DOHH2 (cell line): Measurements from ENCODE around the gene ST13.
"Not testable (repeated sequence)": the region's sequence is repeated elsewhere in the genome, so short reads cannot be mapped to it uniquely, and the experiment has no call there.

ENCODE experiments used
- H3F3A ChIP-seq: fragments of 200-600 bp; sonication (generic), shearing (Covaris generic); 2 replicates; pipeline ENCODE4 v1.6.0; 2016; ENCODE audit warnings: antibody characterized with exemption, mild to moderate bottlenecking; ENCODE audit not compliant: control insufficient read depth, insufficient read depth
- H3K27ac ChIP-seq: fragments of 200-600 bp; sonication (generic); 2 replicates; pipeline ENCODE4 v1.5.1; 2014; ENCODE audit warnings: low read depth, mild to moderate bottlenecking, low read length, moderate library complexity
- H3K27me3 ChIP-seq: fragments of 200-600 bp; sonication (generic); 2 replicates; pipeline ENCODE4 v1.6.1; 2014; ENCODE audit warnings: mild to moderate bottlenecking, low read length, mixed read lengths; ENCODE audit not compliant: control insufficient read depth
- H3K36me3 ChIP-seq: fragments of 200-600 bp; sonication (generic); 2 replicates; pipeline ENCODE4 v1.6.1; 2014; ENCODE audit warnings: mild to moderate bottlenecking, low read length, moderate library complexity, mixed read lengths; ENCODE audit not compliant: control insufficient read depth
- H3K4me1 ChIP-seq: fragments of 200-600 bp; sonication (generic); 2 replicates; pipeline ENCODE4 v1.6.1; 2014; ENCODE audit warnings: mild to moderate bottlenecking, low read length, mixed read lengths; ENCODE audit not compliant: control insufficient read depth
- H3K4me2 ChIP-seq: fragments of 200-600 bp; sonication (generic); 2 replicates; pipeline ENCODE4 v1.6.0; 2014; ENCODE audit warnings: mild to moderate bottlenecking, low read length, moderate library complexity
- H3K4me3 ChIP-seq: fragments of 200-600 bp; sonication (generic); 2 replicates; pipeline ENCODE4 v1.5.1; 2014; ENCODE audit warnings: mild to moderate bottlenecking, low read length, mixed read lengths
- H3K79me2 ChIP-seq: fragments of 200-600 bp; sonication (generic); 2 replicates; pipeline ENCODE4 v1.6.1; 2014; ENCODE audit warnings: mild to moderate bottlenecking, low read length, mixed read lengths; ENCODE audit not compliant: control insufficient read depth
- H3K9me2 ChIP-seq: fragments of 200-600 bp; sonication (generic); replicated peaks from 2 replicates; pipeline ENCODE4 v1.6.1; 2014; ENCODE audit warnings: mild to moderate bottlenecking, low read length, mixed read lengths; ENCODE audit not compliant: control insufficient read depth
- H3K9me3 ChIP-seq: fragments of 200-600 bp; sonication (generic); 2 replicates; pipeline ENCODE4 v1.6.1; 2014; ENCODE audit warnings: antibody characterized with exemption, low read length, mixed read lengths; ENCODE audit not compliant: control insufficient read depth, insufficient read depth
- H4K20me1 ChIP-seq: fragments of 200-600 bp; sonication (generic); 2 replicates; pipeline ENCODE4 v1.6.0; 2014; ENCODE audit warnings: low read depth, mild to moderate bottlenecking, antibody characterized with exemption, low read length, moderate library complexity; ENCODE audit not compliant: control insufficient read depth, insufficient read depth
- EZH2phosphoT487 ChIP-seq: fragments of 200-600 bp; sonication (generic); IDR thresholded peaks from 2 replicates; pipeline ENCODE4 v1.6.1; 2017; ENCODE audit warnings: borderline replicate concordance, mild to moderate bottlenecking, antibody characterized with exemption, low read length, moderate library complexity, mixed read lengths
- TF ChIP-seq, protein P1 (sequence below): fragments of 200-600 bp; sonication (generic); IDR thresholded peaks from one replicate; pipeline ENCODE4 v1.5.1; 2014; ENCODE audit warnings: antibody characterized with exemption, mild to moderate bottlenecking, low read depth, low read length; ENCODE audit not compliant: poor library complexity, severe bottlenecking

ST13 gene

GRCh38 chr22:40782521-40782920 lies 73.9 kb downstream of the ST13 start:
- Histone ChIP-seq H4K20me1 (no peaks in the 10 kb centered on the region), H3K9me3 (no peaks in the 10 kb centered on the region), H3K4me1 (no peaks in the 10 kb centered on the region), H3K27ac (no peak overlapping the region), H3K27me3 (no peaks in the 10 kb centered on the region), H3K9me2 (no peaks in the 10 kb centered on the region), H3K36me3 (peaks cover 43% of the 10 kb centered on the region), H3K4me2 (no peak overlapping the region), H3K79me2 (no peaks in the 10 kb centered on the region), H3F3A (no peaks in the 10 kb centered on the region), H3K4me3 (no peak overlapping the region)
- TF ChIP-seq, protein P1, sequence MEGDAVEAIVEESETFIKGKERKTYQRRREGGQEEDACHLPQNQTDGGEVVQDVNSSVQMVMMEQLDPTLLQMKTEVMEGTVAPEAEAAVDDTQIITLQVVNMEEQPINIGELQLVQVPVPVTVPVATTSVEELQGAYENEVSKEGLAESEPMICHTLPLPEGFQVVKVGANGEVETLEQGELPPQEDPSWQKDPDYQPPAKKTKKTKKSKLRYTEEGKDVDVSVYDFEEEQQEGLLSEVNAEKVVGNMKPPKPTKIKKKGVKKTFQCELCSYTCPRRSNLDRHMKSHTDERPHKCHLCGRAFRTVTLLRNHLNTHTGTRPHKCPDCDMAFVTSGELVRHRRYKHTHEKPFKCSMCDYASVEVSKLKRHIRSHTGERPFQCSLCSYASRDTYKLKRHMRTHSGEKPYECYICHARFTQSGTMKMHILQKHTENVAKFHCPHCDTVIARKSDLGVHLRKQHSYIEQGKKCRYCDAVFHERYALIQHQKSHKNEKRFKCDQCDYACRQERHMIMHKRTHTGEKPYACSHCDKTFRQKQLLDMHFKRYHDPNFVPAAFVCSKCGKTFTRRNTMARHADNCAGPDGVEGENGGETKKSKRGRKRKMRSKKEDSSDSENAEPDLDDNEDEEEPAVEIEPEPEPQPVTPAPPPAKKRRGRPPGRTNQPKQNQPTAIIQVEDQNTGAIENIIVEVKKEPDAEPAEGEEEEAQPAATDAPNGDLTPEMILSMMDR = no peak
- no peak for TF ChIP-seq EZH2phosphoT487

GRCh38 chr22:40781749-40782148 lies 74.7 kb downstream of the ST13 start:
- not testable (repeated sequence) for H3F3A ChIP-seq, H3K27me3 ChIP-seq, H4K20me1 ChIP-seq, H3K9me3 ChIP-seq, H3K79me2 ChIP-seq, H3K9me2 ChIP-seq, H3K4me1 ChIP-seq, H3K4me2 ChIP-seq, H3K27ac ChIP-seq, H3K4me3 ChIP-seq
- peaks cover 43% of the 10 kb centered on the region for H3K36me3 ChIP-seq
